K562 (cell line): Measurements from ENCODE around the gene WWTR1. TPM values are rescaled to one million over a fixed set of nuclear protein-coding genes. Genes with fewer than 3 reads are reported as not detected.

ENCODE experiments used
- ATAC-seq: fragments of 200-7000 bp; cut with Tn5 transposase; 3 replicates; pipeline ENCODE4 v1.9.1; 2020; ENCODE audit warnings: moderate library complexity
- BruUV-seq: library from RNA; stranded (reverse); fragments of 400-500 nt; replicated peaks from 2 replicates; lab custom pipeline; 2021; lab: Mats Ljungman, UMichigan
- CTCF ChIA-PET: fragments of 300-600 bp; formaldehyde crosslinking; extraction: SDS; loops from one replicate; lab custom pipeline; 2021; ENCODE audit warnings: low intra/inter-chr PET ratio; lab: Yijun Ruan, JAX
- POLR2A ChIA-PET: fragments of 300-600, 350-650 bp; sonication (Branson Sonifier 250); formaldehyde crosslinking; extraction: SDS; loops from one replicate; lab custom pipeline; 2021; ENCODE audit warnings: antibody characterized with exemption, inconsistent platforms; lab: Yijun Ruan, JAX
- DNase-seq, 4 experiments: peaks; one replicate each; pipeline versions ENCODE4 v3.0.0 to v3.0.0-alpha.2; 2011 to 2018; ENCODE audit warnings: low spot score in 3 of 4, mixed read lengths in 3 of 4; ENCODE audit errors: extremely low read depth in 1 of 4
- FAIRE-seq: peaks from 2 replicates; lab custom pipeline; 2011; peaks lifted over from hg19 to GRCh38; lab: Jason Lieb, UNC
- H2AFZ ChIP-seq: 2 replicates; pipeline ENCODE4 v1.6.0; 2011; ENCODE audit warnings: low read depth, low read length, control low read depth, inconsistent platforms
- H3K27ac ChIP-seq: fragments of 200-600 bp; 3 replicates; pipeline ENCODE4 v1.8.0; 2011; ENCODE audit warnings: low read depth, mild to moderate bottlenecking, control low read depth, inconsistent platforms, low read length, moderate library complexity, mixed read lengths; ENCODE audit errors: extremely low read depth
- H3K27me3 ChIP-seq, 2 experiments: fragments of 300-600 bp in 1 of 2; 2 replicates in 1 of 2; 3 replicates in 1 of 2; pipeline versions ENCODE4 v1.6.0 to v1.8.0; 2011; ENCODE audit warnings: inconsistent platforms in 2 of 2, low read length in 2 of 2, mild to moderate bottlenecking in 1 of 2, mixed read lengths in 1 of 2, moderate library complexity in 1 of 2; ENCODE audit not compliant: control insufficient read depth in 2 of 2, insufficient read depth in 2 of 2
- H3K36me3 ChIP-seq: fragments of 300-600 bp; 3 replicates; pipeline ENCODE4 v1.8.0; 2011; ENCODE audit warnings: mild to moderate bottlenecking, low read length, inconsistent platforms; ENCODE audit not compliant: control insufficient read depth, insufficient read depth
- H3K4me1 ChIP-seq, 2 experiments: fragments of 200-600 bp in 1 of 2; replicated peaks in 1 of 2; 2 replicates in 1 of 2; 3 replicates in 1 of 2; pipeline versions ENCODE4 v1.5.1 to v1.8.0; 2011; ENCODE audit warnings: inconsistent platforms in 2 of 2, low read length in 2 of 2, mild to moderate bottlenecking in 1 of 2, mixed read lengths in 1 of 2, moderate library complexity in 1 of 2; ENCODE audit not compliant: control insufficient read depth in 2 of 2, insufficient read depth in 2 of 2
- H3K4me2 ChIP-seq: 2 replicates; pipeline ENCODE4 v1.6.1; 2011; ENCODE audit warnings: low read length, control low read depth, inconsistent platforms, mixed read lengths; ENCODE audit not compliant: insufficient read depth
- H3K4me3 ChIP-seq: fragments of 200-600 bp; sonication (generic), shearing (Covaris generic); 2 replicates; pipeline ENCODE4 v1.5.1; 2016; ENCODE audit warnings: control low read depth, inconsistent platforms
- H3K79me2 ChIP-seq: fragments of 200-600 bp; 3 replicates; pipeline ENCODE4 v1.8.0; 2011; ENCODE audit warnings: low read length, inconsistent platforms; ENCODE audit not compliant: control insufficient read depth, insufficient read depth
- H3K9ac ChIP-seq, 2 experiments: 2 replicates each; pipeline versions ENCODE4 v1.6.0 to v1.6.1; 2011; ENCODE audit warnings: low read depth in 2 of 2, low read length in 2 of 2, control low read depth in 1 of 2, inconsistent platforms in 1 of 2, mild to moderate bottlenecking in 1 of 2, mixed read lengths in 1 of 2; ENCODE audit not compliant: insufficient read depth in 1 of 2
- H3K9me1 ChIP-seq: one replicate; pipeline ENCODE4 v1.6.0; 2011; ENCODE audit warnings: inconsistent platforms, mild to moderate bottlenecking, low read length, moderate library complexity; ENCODE audit not compliant: control insufficient read depth, insufficient read depth
- H3K9me3 ChIP-seq: replicated peaks from 2 replicates; pipeline ENCODE4 v1.5.1; 2011; ENCODE audit warnings: low read depth, low read length, inconsistent platforms; ENCODE audit not compliant: control insufficient read depth, insufficient read depth
- H4K20me1 ChIP-seq: replicated peaks from 2 replicates; pipeline ENCODE4 v1.6.1; 2011; ENCODE audit warnings: low read length, inconsistent platforms, mixed read lengths; ENCODE audit not compliant: control insufficient read depth, insufficient read depth
- ARID2 ChIP-seq: fragments of 450-650 bp; IDR thresholded peaks from 2 replicates; pipeline ENCODE4 v1.6.1; 2017; ENCODE audit warnings: antibody characterized with exemption, mild to moderate bottlenecking
- MED1 ChIP-seq: sonication (generic); formaldehyde crosslinking; IDR thresholded peaks from 2 replicates; pipeline ENCODE4 v1.8.1; 2023; ENCODE audit warnings: missing genetic modification reagents, borderline replicate concordance
- NR2C1 ChIP-seq, 2 experiments: fragments of 450-650 bp; IDR thresholded peaks; 2 replicates each; pipeline ENCODE4 v1.6.1; 2017; ENCODE audit warnings: mild to moderate bottlenecking in 2 of 2, antibody characterized with exemption in 1 of 2, inconsistent platforms in 1 of 2, missing compliant biosample characterization in 1 of 2, missing genetic modification characterization in 1 of 2
- ZNF184 ChIP-seq: sonication (generic); formaldehyde crosslinking; IDR thresholded peaks from 2 replicates; pipeline ENCODE4 v1.5.0; 2020; ENCODE audit warnings: missing genetic modification reagents
- WGBS: fragments of 100-300 bp; shearing (Covaris generic); methylation state at CpG from one replicate; pipeline ENCODE4 v1.1.6; 2016; ENCODE audit warnings: low coverage, mixed read lengths; ENCODE audit not compliant: insufficient coverage; ENCODE audit errors: missing lambda C conversion rate; 5-methylcytosine and 5-hydroxymethylcytosine counted together
- in situ Hi-C: fragments of 300-500 bp; cut with MboI; formaldehyde crosslinking; loops from 4 replicates; pipeline ENCODE4 v1.15.0; 2018; ENCODE audit warnings: inconsistent platforms, mixed read lengths
- intact Hi-C: fragments of 100-400 bp; cut with micrococcal nuclease; formaldehyde crosslinking; loops from 2 replicates; pipeline ENCODE4 v1.14.2; 2022
- polyA plus RNA-seq, 8 experiments: library from polyadenylated mRNA; depleted of rRNA in 4 of 8; stranded (reverse) in 5 of 8; unstranded in 3 of 8; fragments of >200 nt; fragmentation: Nextera tagmentation in 2 of 8; fragmentation: Illumina TruSeq in 1 of 8; extraction: Ambion mirVana in 2 of 8; extraction: Trizol in 1 of 8; gene quantifications; 2 replicates each; pipeline versions ENCODE4 v1.2.1 to v1.2.3, GENCODE V29; 2011 to 2014; ENCODE audit warnings: inconsistent platforms in 1 of 8, missing spikeins in 1 of 8
- total RNA-seq, 7 experiments: library from RNA; depleted of rRNA in 6 of 7; stranded (reverse); fragments of >200 nt in 6 of 7; fragmentation: Illumina TruSeq in 2 of 7; extraction: Trizol in 2 of 7; gene quantifications; 2 replicates each; pipeline versions ENCODE4 v1.2.1 to v1.2.3, GENCODE V29; 2011 to 2021; ENCODE audit warnings: low replicate concordance in 1 of 7
- TF ChIP-seq, protein P1 (sequence below): fragments of 450-650 bp; IDR thresholded peaks from 2 replicates; pipeline ENCODE4 v1.6.1; 2017; ENCODE audit warnings: antibody characterized with exemption
- TF ChIP-seq, protein P2 (sequence below): sonication (generic); formaldehyde crosslinking; IDR thresholded peaks from 2 replicates; pipeline ENCODE4 v1.8.1; 2022; ENCODE audit warnings: missing genetic modification reagents
- TF ChIP-seq, protein P3 (sequence below): fragments of 250-450 bp; sonication (Bioruptor Pico); IDR thresholded peaks from 2 replicates; pipeline ENCODE4 v1.5.0; 2021; ENCODE audit warnings: mild to moderate bottlenecking, borderline replicate concordance

Gene WWTR1
- total and polyA plus RNA-seq, 9 of the 15 experiments (the other 6 are each of a cell fraction or from before 2014, with no cell fraction given), result 0.04 to 1.5 (median 0.60) TPM

DNA sequence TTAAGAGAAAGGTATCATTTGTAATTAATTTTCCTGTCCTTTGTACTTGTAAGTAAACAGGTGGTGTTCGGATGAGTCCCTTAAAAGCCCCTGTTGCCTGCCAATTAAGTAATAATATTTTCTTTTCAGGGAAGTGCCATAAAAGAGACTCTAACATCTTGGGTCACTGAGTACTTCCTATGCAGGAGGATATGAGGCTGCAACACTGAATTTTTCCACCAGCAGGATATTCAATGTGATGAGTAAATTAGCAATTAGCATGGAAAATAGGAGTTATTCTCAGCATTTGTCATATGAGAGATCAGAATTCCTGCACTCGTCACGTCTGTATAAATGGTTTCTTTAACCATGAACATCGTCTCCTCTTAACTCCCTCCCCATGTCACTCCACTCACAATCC, 45.4 kb downstream of the WWTR1 start:
- TF ChIP-seq, protein P1, sequence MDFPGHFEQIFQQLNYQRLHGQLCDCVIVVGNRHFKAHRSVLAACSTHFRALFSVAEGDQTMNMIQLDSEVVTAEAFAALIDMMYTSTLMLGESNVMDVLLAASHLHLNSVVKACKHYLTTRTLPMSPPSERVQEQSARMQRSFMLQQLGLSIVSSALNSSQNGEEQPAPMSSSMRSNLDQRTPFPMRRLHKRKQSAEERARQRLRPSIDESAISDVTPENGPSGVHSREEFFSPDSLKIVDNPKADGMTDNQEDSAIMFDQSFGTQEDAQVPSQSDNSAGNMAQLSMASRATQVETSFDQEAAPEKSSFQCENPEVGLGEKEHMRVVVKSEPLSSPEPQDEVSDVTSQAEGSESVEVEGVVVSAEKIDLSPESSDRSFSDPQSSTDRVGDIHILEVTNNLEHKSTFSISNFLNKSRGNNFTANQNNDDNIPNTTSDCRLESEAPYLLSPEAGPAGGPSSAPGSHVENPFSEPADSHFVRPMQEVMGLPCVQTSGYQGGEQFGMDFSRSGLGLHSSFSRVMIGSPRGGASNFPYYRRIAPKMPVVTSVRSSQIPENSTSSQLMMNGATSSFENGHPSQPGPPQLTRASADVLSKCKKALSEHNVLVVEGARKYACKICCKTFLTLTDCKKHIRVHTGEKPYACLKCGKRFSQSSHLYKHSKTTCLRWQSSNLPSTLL, result no peak
- TF ChIP-seq ARID2 (no peak), MED1 (CRISPR knock-in tag) (no peak), ZNF184 (CRISPR knock-in tag) (no peak), NR2C1 (IDR thresholded peaks at IDR 0.05) (no peak), NR2C1 (tag; IDR thresholded peaks at IDR 0.05) (no peak)
- TF ChIP-seq, protein P2, sequence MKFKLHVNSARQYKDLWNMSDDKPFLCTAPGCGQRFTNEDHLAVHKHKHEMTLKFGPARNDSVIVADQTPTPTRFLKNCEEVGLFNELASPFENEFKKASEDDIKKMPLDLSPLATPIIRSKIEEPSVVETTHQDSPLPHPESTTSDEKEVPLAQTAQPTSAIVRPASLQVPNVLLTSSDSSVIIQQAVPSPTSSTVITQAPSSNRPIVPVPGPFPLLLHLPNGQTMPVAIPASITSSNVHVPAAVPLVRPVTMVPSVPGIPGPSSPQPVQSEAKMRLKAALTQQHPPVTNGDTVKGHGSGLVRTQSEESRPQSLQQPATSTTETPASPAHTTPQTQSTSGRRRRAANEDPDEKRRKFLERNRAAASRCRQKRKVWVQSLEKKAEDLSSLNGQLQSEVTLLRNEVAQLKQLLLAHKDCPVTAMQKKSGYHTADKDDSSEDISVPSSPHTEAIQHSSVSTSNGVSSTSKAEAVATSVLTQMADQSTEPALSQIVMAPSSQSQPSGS (CRISPR knock-in tag), result no peak
- TF ChIP-seq, protein P3, sequence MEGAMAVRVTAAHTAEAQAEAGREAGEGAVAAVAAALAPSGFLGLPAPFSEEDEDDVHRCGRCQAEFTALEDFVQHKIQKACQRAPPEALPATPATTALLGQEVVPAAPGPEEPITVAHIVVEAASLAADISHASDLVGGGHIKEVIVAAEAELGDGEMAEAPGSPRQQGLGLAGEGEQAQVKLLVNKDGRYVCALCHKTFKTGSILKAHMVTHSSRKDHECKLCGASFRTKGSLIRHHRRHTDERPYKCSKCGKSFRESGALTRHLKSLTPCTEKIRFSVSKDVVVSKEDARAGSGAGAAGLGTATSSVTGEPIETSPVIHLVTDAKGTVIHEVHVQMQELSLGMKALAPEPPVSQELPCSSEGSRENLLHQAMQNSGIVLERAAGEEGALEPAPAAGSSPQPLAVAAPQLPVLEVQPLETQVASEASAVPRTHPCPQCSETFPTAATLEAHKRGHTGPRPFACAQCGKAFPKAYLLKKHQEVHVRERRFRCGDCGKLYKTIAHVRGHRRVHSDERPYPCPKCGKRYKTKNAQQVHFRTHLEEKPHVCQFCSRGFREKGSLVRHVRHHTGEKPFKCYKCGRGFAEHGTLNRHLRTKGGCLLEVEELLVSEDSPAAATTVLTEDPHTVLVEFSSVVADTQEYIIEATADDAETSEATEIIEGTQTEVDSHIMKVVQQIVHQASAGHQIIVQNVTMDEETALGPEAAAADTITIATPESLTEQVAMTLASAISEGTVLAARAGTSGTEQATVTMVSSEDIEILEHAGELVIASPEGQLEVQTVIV (CRISPR knock-in tag), result no peak
- no peak for FAIRE-seq
- Histone ChIP-seq H3K4me2 (no peak overlapping the region), H3K79me2 (no peaks in the 10 kb centered on the region), H3K9ac (no peak overlapping the region), H3K9me3 (no peaks in the 10 kb centered on the region), H3K9me1 (no peaks in the 10 kb centered on the region), H3K4me1 (no peaks in the 10 kb centered on the region; a peak in 2 of 5 replicates), H3K36me3 (no peaks in the 10 kb centered on the region), H4K20me1 (no peaks in the 10 kb centered on the region), H3K27ac (no peak overlapping the region), H3K27me3 (no peaks in the 10 kb centered on the region), H3K4me3 (no peak overlapping the region), H2AFZ (no peak overlapping the region)
- BruUV-seq, result no TSS peak
- in situ Hi-C loops, result no loop called here
- POLR2A ChIA-PET, result interaction anchor here (1.3 kb wide), 1 partner anchor 8 kb away, joined by 3 read pairs; no protein-coding TSS in a partner anchor
- DNase-seq, result no peak
- ATAC-seq, result no peak
- CTCF ChIA-PET, result no interaction called here
- WGBS, result 15% methylated on average over 4 of the region's 4 CpGs
- intact Hi-C loops, result no loop called here
